Vagina (tissue), 2 donors: ENCODE results near the gene PGBD5. TPM values are rescaled to one million over a fixed set of nuclear protein-coding genes. Genes with fewer than 3 reads are reported as not detected.
"Not testable (repeated sequence)": the region's sequence is repeated elsewhere in the genome, so short reads cannot be mapped to it uniquely, and the experiment has no call there.

Source experiments
- DNase-seq, 2 donors: peaks; one replicate each; pipeline ENCODE4 v3.0.0-alpha.2; 2017; ENCODE audit errors: extremely low spot score in 2 of 2
- H3K27ac ChIP-seq: fragments of 200-600 bp; sonication (generic); one replicate; pipeline ENCODE4 v1.5.1; 2019
- H3K27me3 ChIP-seq: fragments of 200-600 bp; sonication (generic); one replicate; pipeline ENCODE4 v1.5.1; 2019
- H3K36me3 ChIP-seq, 2 donors: fragments of 200-600 bp; sonication (generic); one replicate each; pipeline ENCODE4 v1.5.1; 2017 to 2019
- H3K4me1 ChIP-seq: fragments of 200-600 bp; sonication (generic); one replicate; pipeline ENCODE4 v1.5.1; 2019
- H3K4me3 ChIP-seq, 2 donors: fragments of 200-600 bp; sonication (generic); 1 replicate in 1 of 2; 2 replicates in 1 of 2; pipeline ENCODE4 v1.5.1; 2016 to 2019
- H3K9me3 ChIP-seq: fragments of 200-600 bp; sonication (generic); one replicate; pipeline ENCODE4 v1.5.1; 2019
- POLR2A ChIP-seq, 2 donors: fragments of 450-650 bp; IDR thresholded peaks; one replicate each; pipeline ENCODE4 v1.6.1; 2017; ENCODE audit warnings: antibody characterized with exemption in 2 of 2, mild to moderate bottlenecking in 2 of 2, moderate library complexity in 2 of 2
- POLR2AphosphoS5 ChIP-seq, 2 donors: sonication (generic); formaldehyde crosslinking; IDR thresholded peaks; one replicate each; pipeline ENCODE4 v1.9.0; 2017; ENCODE audit warnings: antibody characterized with exemption in 2 of 2, mild to moderate bottlenecking in 2 of 2, low read depth in 1 of 2; ENCODE audit not compliant: insufficient read depth in 1 of 2
- intact Hi-C: fragments of 100-400 bp; cut with DNase I; formaldehyde crosslinking; loops from one replicate; pipeline ENCODE4 v1.15.1; 2023
- total RNA-seq: library from RNA; depleted of rRNA; stranded (reverse); fragments of >200 nt; gene quantifications from one replicate; pipeline ENCODE4 v1.2.3, GENCODE V29; 2016
- TF ChIP-seq, protein P1 (sequence below), 3 experiments: fragments of 450-650 bp in 2 of 3; fragments of 200-600 bp in 1 of 3; sonication (generic) in 1 of 3; IDR thresholded peaks; one replicate each; pipeline ENCODE4 v1.5.1; 2017 to 2019; ENCODE audit warnings: antibody characterized with exemption in 3 of 3, mild to moderate bottlenecking in 2 of 3, moderate library complexity in 2 of 3

Gene PGBD5
- total RNA-seq, 1 donor from 2014 or later, result 0.98 TPM

DNA sequence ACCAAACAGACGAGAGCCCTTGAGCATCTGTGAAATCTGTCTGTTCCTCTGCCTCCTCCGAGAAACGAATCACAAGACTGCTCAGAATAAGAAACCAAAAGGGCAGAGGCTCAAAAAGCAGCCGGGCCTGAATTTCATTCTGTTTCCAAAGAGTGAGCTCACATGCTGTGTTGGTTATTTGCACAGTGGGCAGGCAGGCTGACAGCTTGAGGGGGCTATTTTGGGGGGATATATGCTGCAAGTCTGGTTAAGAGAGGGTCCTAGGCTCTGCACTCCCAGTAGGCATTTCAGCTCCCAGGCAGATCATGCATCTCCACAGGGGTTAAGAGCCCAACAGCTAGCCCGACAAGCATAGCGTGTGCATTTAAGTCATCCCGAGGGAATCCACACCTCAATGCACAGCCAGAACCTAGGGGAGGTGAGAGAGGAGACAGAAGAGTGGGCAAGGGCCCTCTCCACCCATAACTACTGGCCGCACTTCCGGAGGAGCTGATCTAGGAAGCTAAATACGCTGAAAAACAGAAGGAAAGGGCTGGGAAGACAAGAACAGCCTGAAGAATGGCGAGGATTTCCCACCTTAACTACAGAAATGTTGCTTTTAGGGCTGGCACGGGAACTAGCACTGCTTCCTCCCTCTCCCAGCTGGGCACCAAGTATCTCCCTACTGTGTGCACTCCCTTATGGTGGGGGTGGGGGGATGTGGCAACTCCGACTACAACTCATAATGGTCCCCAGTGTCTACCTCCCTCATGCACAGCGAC lies 3.7 kb downstream of the PGBD5 start:
- Histone ChIP-seq H3K9me3 (no peaks in the 10 kb centered on the region), H3K27me3 (no peaks in the 10 kb centered on the region), H3K36me3 (no peaks in the 10 kb centered on the region), H3K4me3 (no peak overlapping the region), H3K27ac (no peak overlapping the region), H3K4me1 (peaks cover 31% of the 10 kb centered on the region)
- intact Hi-C loops, result no loop called here
- DNase-seq, result peak; percentile 55 to 69
- TF ChIP-seq POLR2AphosphoS5 (IDR thresholded peaks at IDR 0.05; ENCODE audit: insufficient read depth in 1 of 2, low read depth in 1 of 2) (no peak), POLR2A (IDR thresholded peaks at IDR 0.05) (no peak)
- TF ChIP-seq, protein P1, sequence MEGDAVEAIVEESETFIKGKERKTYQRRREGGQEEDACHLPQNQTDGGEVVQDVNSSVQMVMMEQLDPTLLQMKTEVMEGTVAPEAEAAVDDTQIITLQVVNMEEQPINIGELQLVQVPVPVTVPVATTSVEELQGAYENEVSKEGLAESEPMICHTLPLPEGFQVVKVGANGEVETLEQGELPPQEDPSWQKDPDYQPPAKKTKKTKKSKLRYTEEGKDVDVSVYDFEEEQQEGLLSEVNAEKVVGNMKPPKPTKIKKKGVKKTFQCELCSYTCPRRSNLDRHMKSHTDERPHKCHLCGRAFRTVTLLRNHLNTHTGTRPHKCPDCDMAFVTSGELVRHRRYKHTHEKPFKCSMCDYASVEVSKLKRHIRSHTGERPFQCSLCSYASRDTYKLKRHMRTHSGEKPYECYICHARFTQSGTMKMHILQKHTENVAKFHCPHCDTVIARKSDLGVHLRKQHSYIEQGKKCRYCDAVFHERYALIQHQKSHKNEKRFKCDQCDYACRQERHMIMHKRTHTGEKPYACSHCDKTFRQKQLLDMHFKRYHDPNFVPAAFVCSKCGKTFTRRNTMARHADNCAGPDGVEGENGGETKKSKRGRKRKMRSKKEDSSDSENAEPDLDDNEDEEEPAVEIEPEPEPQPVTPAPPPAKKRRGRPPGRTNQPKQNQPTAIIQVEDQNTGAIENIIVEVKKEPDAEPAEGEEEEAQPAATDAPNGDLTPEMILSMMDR (IDR thresholded peaks at IDR 0.05), result no peak

DNA sequence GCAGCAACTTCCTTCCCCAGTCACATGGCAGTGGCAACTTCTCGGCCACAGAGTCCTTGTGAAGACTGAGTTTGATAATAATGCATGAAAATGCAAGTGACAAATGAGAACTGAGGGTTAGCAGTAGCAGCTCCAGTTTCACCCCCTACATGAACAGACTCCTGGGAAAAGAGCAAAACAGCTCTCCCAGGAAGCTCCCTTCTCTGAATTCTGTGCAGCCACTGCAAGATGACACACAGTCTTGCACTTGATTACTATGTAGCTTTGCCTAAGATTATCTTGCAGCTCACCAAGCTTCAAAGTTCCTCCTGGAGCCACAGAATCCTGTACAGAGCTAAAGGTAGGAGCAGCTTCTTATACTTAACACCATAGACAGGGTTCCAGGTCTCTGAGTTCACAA lies 4.7 kb downstream of the PGBD5 start:
- Histone ChIP-seq H3K4me1 (peaks cover 25% of the 10 kb centered on the region), H3K4me3 (no peak overlapping the region), H3K9me3 (no peaks in the 10 kb centered on the region), H3K36me3 (no peaks in the 10 kb centered on the region), H3K27me3 (no peaks in the 10 kb centered on the region), H3K27ac (peak overlapping the region; percentile 33)
- TF ChIP-seq POLR2AphosphoS5 (IDR thresholded peaks at IDR 0.05; ENCODE audit: insufficient read depth in 1 of 2, low read depth in 1 of 2) (no peak), POLR2A (IDR thresholded peaks at IDR 0.05) (no peak)
- TF ChIP-seq, protein P1 (IDR thresholded peaks at IDR 0.05), result no peak
- intact Hi-C loops, result no loop called here
- DNase-seq, result peak; percentile 12 to 34

DNA sequence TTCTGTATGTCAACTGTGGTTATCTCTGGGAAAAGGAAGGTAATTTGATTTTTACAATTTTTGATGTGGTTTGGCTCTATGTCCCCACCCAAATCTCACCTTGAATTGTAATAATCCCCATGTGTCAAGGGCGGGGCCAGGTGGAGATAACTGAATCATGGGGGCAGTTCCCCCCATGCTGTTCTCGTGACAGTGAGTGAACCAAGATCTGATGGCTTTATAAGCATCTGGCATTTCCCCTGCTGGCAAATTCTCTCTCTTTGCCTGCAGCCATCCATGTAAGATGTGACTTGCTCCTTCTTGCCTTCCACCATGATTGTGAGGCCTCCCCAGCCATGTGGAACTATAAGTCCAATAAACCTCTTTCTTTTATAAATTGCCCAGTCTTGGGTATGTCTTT lies 5.8 kb downstream of the PGBD5 start:
- H3K4me3 ChIP-seq, H3K36me3 ChIP-seq, H3K27me3 ChIP-seq, intact Hi-C loops, H3K27ac ChIP-seq, H3K9me3 ChIP-seq: not testable (repeated sequence)
- peak; percentile 5 to 19 for DNase-seq
- peaks cover 24% of the 10 kb centered on the region for H3K4me1 ChIP-seq

DNA sequence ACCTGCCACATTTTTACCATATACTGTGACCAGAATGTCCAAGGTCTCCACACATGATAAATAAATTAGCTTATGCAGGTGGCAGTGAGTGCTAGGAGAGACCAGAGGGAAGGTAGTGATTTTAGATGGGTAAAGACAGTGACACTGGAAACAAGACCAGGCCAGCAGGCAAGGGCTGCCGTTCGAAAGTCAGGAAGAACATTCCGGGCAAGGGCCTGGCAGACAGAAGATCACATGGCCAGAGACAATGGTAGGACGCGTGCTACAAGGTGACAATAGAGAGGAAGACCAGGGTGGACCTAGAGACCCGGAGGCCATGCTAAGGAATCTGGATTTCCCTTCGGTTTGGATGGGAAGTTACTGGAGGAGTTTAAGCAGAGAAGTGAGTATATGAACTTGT lies 9.7 kb downstream of the PGBD5 start:
- Histone ChIP-seq H3K4me1 (no peaks in the 10 kb centered on the region), H3K9me3 (no peaks in the 10 kb centered on the region), H3K4me3 (no peak overlapping the region), H3K27me3 (no peaks in the 10 kb centered on the region), H3K36me3 (no peaks in the 10 kb centered on the region), H3K27ac (no peak overlapping the region)
- intact Hi-C loops, result no loop called here
- no peak for DNase-seq
- no peak for TF ChIP-seq POLR2AphosphoS5 (IDR thresholded peaks at IDR 0.05; ENCODE audit: insufficient read depth in 1 of 2, low read depth in 1 of 2)
- no peak for TF ChIP-seq POLR2A (IDR thresholded peaks at IDR 0.05)
- TF ChIP-seq, protein P1 (IDR thresholded peaks at IDR 0.05), result no peak

DNA sequence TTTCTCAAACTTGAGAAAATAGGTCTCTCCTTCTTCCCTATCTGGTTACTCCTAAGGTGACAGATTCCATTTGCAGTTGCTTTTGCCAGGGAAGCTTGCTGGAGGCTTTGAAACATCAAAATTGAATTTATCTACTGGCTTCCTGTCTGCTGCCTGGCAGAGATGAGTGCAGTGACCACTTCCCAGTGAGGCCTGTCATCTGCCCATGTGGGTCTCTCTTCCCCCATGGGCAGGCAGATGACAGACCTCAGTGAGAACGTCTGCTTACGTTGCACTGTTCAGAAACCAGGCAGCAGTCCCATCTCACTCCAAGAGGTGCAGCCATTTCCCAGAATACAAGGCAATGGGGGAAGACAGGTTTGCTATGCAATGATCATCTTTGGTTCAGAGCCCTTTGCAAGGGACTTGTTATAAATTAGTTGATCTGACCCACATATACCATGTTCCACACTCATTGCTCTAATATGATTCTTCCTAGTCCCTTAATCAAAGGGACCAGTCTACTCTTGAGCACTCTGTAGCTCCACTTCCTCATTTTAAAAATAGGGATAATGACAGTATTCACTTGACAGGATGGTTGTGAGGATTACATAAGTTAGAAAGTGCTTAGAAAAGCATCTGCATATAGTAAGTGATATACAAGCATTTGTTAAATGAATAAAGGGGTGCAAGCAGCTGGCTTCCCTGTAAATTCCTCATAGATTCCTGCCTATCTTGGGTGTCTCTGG lies 10.6 kb downstream of the PGBD5 start:
- intact Hi-C loops, result no loop called here
- no peak for TF ChIP-seq POLR2A (IDR thresholded peaks at IDR 0.05)
- TF ChIP-seq, protein P1 (IDR thresholded peaks at IDR 0.05), result no peak
- H3K27ac ChIP-seq, result no peak overlapping the region
- no peak for DNase-seq
- H3K9me3 ChIP-seq, result no peaks in the 10 kb centered on the region
- no peaks in the 10 kb centered on the region for H3K36me3 ChIP-seq
- H3K4me1 ChIP-seq, result no peaks in the 10 kb centered on the region
- H3K27me3 ChIP-seq, result no peaks in the 10 kb centered on the region
- no peak overlapping the region for H3K4me3 ChIP-seq
